Mesodermal cell (in vitro differentiated cells): ENCODE results near the gene TEX29.

ENCODE experiments used
- H3K27ac ChIP-seq: 2 replicates; pipeline ENCODE4 v1.7.0; 2013; ENCODE audit warnings: mild to moderate bottlenecking, low read depth, low read length, moderate library complexity; ENCODE audit not compliant: severe bottlenecking
- H3K36me3 ChIP-seq: 2 replicates; pipeline ENCODE4 v1.7.1; 2013; ENCODE audit warnings: mild to moderate bottlenecking, low read length, moderate library complexity; ENCODE audit not compliant: control insufficient read depth, insufficient read depth
- H3K4me1 ChIP-seq: one replicate; pipeline ENCODE4 v1.7.1; 2013; ENCODE audit warnings: mild to moderate bottlenecking, low read length; ENCODE audit not compliant: insufficient read depth, control insufficient read depth, poor library complexity, severe bottlenecking
- H3K4me3 ChIP-seq: 2 replicates; pipeline ENCODE4 v1.7.0; 2013; ENCODE audit warnings: low read length, control low read depth, mild to moderate bottlenecking; ENCODE audit not compliant: insufficient read depth, poor library complexity, severe bottlenecking; ENCODE audit errors: extremely low read depth
- H3K9me3 ChIP-seq: 2 replicates; pipeline ENCODE4 v1.7.1; 2013; ENCODE audit warnings: mild to moderate bottlenecking, low read length, moderate library complexity; ENCODE audit not compliant: control insufficient read depth
- WGBS, 2 experiments: methylation state at CpG; one replicate each; pipeline ENCODE4 v1.1.5; 2013; ENCODE audit warnings: missing lambda C conversion rate in 2 of 2; ENCODE audit not compliant: insufficient coverage in 2 of 2; 5-methylcytosine and 5-hydroxymethylcytosine counted together

TEX29 gene

DNA sequence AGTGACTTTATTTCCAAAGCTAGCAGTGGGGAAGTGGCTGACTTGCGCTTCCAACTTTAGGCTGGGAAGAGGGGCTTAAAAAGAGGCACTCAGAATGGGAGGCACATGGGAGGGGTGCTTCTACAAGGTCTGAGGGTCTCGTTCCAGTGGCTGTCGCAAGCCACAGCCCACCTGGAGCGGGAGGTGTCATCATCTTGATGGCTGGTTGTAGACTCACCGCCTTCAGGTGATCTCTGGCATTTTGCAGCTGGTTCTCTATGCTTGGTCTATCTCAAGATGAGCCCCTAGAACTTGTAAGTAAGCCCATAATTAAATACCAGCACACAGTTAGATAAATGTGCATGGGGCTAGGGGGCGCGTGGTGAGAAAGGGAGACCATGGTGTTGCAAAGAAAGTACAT lies 9.2 kb downstream of the TEX29 start:
- WGBS, 2 experiments = 94 to 100% methylated on average over 3 to 5 of the region's 7 CpGs
- Histone ChIP-seq H3K36me3 (no peaks in the 10 kb centered on the region), H3K9me3 (peaks cover under 1% of the 10 kb centered on the region), H3K27ac (no peak overlapping the region), H3K4me3 (no peak overlapping the region), H3K4me1 (no peaks in the 10 kb centered on the region)

DNA sequence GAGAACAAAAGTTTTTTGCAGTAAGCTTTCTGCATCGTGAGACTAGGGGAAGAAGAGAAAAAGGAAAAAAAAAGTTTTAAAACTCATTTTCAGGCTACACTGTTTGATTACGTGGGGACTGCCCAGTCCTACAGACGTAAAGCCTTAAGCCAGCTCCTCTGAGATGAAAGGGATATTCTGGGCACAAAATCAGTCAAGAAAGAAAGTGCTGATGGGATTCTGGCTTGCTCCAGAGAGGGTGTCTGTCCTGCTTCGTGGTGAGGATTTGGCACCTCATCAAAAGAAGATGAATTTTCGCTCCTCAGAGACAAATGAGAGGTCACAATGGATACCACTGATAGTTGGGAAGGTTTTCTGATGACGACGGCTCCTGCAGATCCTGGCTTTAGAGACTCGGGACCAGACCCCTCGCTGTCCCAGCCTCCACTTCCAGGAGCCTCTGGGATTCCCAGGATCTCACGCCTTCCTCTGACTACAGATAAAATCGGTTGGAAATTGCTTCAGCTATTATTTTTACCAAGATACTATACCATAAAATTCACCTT lies 9.7 kb downstream of the TEX29 start:
- WGBS, 2 experiments = 89 to 92% methylated on average over 8 to 9 of the region's 11 CpGs

DNA sequence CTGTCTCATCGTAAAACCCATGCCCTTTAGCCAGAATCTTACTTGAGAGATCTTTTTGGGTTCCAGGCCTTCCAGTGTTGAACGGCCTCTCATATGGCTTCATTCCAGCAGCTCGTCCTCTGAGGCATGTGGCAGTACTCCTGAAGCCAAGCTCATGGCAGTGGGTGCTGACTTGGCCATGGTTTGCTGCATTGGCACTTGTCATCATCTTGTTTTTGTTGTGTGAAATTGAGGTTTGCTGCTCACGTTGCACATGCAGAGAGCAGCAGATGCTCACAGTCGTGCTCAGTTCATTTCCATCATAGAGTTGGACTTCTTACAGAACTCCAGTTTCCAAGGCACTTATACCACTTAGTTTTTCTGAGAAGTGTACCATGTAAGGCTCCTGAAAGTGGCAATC lies 14.9 kb downstream of the TEX29 start:
- H3K9me3 ChIP-seq = peaks cover 2% of the 10 kb centered on the region
- WGBS, 2 experiments = 86 to 100% methylated on average over 3 to 4 of the region's 5 CpGs
- no peak overlapping the region for H3K4me3 ChIP-seq
- no peaks in the 10 kb centered on the region for H3K36me3 ChIP-seq
- no peak overlapping the region for H3K27ac ChIP-seq
- H3K4me1 ChIP-seq = peaks cover 7% of the 10 kb centered on the region

More for the DNA sequence above, 9.7 kb downstream of the TEX29 start:
- H3K9me3 ChIP-seq = peaks cover 2% of the 10 kb centered on the region
- H3K36me3 ChIP-seq = no peaks in the 10 kb centered on the region
- no peak overlapping the region for H3K4me3 ChIP-seq
- H3K27ac ChIP-seq = no peak overlapping the region
- H3K4me1 ChIP-seq = no peaks in the 10 kb centered on the region

DNA sequence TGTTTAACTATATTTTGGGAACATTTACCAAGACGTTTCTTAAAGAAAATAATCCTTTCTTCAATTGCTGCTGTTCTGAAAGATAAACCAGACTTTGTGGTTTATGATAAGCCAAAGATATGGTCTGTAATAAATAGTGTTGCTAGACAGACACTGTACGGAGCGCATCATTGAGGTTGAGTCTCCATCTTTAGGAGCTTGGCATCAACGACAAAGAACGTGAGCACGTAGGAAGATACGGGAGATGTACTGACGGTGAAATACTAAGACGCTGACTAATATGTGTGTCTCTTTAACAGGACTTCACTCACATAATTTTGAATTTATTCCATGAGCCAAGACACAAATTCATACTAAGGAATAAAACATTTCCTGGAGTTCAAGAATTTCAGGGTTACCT lies 16.2 kb downstream of the TEX29 start:
- Histone ChIP-seq H3K36me3 (no peaks in the 10 kb centered on the region), H3K4me1 (peaks cover 7% of the 10 kb centered on the region), H3K9me3 (peaks cover 2% of the 10 kb centered on the region), H3K27ac (no peak overlapping the region), H3K4me3 (no peak overlapping the region)
- WGBS, 2 experiments = 96 to 98% methylated on average over 6 to 8 of the region's 9 CpGs

GRCh38 chr13:111337206-111337605 lies 16.8 kb downstream of the TEX29 start:
- no peaks in the 10 kb centered on the region for H3K36me3 ChIP-seq
- WGBS, 2 experiments = 77 to 78% methylated on average over 2 to 4 of the region's 4 CpGs
- peaks cover 7% of the 10 kb centered on the region for H3K4me1 ChIP-seq
- no peak overlapping the region for H3K4me3 ChIP-seq
- H3K27ac ChIP-seq = no peak overlapping the region
- H3K9me3 ChIP-seq = peaks cover 2% of the 10 kb centered on the region

GRCh38 chr13:111337741-111338140 lies 17.3 kb downstream of the TEX29 start:
- Histone ChIP-seq H3K9me3 (peaks cover 2% of the 10 kb centered on the region), H3K4me1 (peaks cover 7% of the 10 kb centered on the region), H3K27ac (no peak overlapping the region), H3K36me3 (no peaks in the 10 kb centered on the region), H3K4me3 (no peak overlapping the region)
- 93 to 99% methylated on average over 8 to 9 of the region's 9 CpGs for WGBS, 2 experiments

- Histone ChIP-seq H3K36me3 (no peaks in the 10 kb centered on the region), H3K4me1 (peaks cover 7% of the 10 kb centered on the region), H3K4me3 (no peak overlapping the region), H3K9me3 (peaks cover 2% of the 10 kb centered on the region), H3K27ac (no peak overlapping the region)
- WGBS, 2 experiments = 79 to 86% methylated on average over 11 of the region's 11 CpGs
Measured at GRCh38 chr13:111338841-111339240, 18.4 kb downstream of the TEX29 start.

DNA sequence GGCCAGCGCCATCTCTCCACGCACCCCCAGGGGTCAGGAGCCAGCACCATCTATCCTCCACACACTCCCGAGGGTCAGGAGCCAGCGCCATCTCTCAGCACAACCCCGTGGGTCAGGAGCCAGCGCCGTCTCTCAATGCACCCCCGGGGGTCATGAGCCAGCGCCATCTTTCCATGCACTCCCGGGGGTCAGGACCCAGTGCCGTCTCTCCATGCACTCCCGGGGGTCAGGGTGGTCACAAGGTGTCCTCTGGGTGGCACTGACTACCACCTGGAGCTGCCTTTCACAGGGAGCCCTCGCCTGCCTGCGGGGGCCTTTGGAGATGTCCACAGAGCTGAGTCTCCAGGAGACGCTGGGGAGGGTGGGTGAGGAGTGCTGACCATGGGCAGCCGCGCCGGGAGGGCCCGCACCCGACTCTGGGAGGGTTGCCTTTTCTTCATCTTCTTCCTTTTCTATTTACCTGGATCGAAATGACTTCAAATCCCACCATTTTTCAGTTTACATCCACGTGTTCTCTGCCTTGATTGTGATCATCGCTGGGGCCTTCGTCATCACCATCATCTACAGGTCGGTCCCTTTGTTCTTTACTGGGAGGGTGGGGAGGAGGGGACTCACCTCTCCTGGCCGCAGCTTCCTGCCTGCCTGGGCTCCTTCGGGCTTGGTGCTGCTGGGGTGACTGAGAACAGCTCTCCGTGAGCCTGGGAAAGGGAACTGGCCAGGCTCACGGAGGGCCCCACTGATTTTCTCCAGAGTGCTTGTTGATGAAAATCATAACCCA lies 19.1 kb downstream of the TEX29 start:
- H3K4me1 ChIP-seq = peaks cover 7% of the 10 kb centered on the region
- no peaks in the 10 kb centered on the region for H3K36me3 ChIP-seq
- H3K27ac ChIP-seq = no peak overlapping the region
- 92 to 95% methylated on average over 19 to 21 of the region's 29 CpGs for WGBS, 2 experiments
- H3K9me3 ChIP-seq = peaks cover 2% of the 10 kb centered on the region
- no peak overlapping the region for H3K4me3 ChIP-seq

GRCh38 chr13:111341886-111342285 lies 21.4 kb downstream of the TEX29 start:
- no peaks in the 10 kb centered on the region for H3K9me3 ChIP-seq
- H3K27ac ChIP-seq = no peak overlapping the region
- H3K4me3 ChIP-seq = no peak overlapping the region
- 85 to 95% methylated on average over 3 to 4 of the region's 5 CpGs for WGBS, 2 experiments
- no peaks in the 10 kb centered on the region for H3K36me3 ChIP-seq
- peaks cover 7% of the 10 kb centered on the region for H3K4me1 ChIP-seq

GRCh38 chr13:111342721-111343120 lies 22.3 kb downstream of the TEX29 start:
- Histone ChIP-seq H3K9me3 (no peaks in the 10 kb centered on the region), H3K36me3 (no peaks in the 10 kb centered on the region), H3K4me1 (no peaks in the 10 kb centered on the region), H3K4me3 (no peak overlapping the region), H3K27ac (no peak overlapping the region)
- WGBS, 2 experiments = 94 to 98% methylated on average over 4 to 9 of the region's 9 CpGs

DNA sequence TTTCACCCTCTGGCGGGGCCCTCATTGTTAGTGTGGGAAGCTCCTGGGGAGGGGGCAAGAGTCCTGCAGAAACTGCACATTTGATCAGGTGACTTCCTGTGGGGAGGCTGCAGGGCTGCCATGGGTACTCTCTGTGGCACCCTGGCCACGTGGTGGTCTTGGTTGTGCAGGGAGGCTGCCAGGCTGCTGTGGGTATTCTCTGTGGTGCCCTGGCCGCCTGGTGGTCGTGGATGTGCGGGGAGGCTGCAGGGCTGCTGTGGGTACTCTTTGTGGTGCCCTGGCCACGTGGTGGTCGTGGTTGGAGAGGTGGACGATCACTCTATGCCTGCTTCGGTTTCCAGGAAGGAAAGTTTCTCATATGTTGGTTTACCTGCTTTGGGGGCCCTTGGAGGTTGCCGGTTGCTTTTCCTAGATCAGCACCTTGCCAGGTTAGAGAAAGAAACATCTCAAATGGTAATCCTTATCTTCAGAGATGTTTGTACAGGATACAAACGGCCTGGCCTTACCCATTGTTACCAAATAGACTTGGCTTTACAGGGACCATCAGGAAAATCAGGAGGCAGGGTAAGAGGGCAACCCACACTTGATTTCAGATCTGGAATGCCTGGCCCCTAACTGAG lies 22.9 kb downstream of the TEX29 start:
- WGBS, 2 experiments = 82 to 87% methylated on average over 3 to 10 of the region's 11 CpGs
- no peaks in the 10 kb centered on the region for H3K36me3 ChIP-seq
- H3K4me3 ChIP-seq = no peak overlapping the region
- H3K9me3 ChIP-seq = no peaks in the 10 kb centered on the region
- no peak overlapping the region for H3K27ac ChIP-seq
- H3K4me1 ChIP-seq = no peaks in the 10 kb centered on the region
